ENCODE data around the gene ALG8. TPM values are rescaled to one million over a fixed set of nuclear protein-coding genes. Genes with fewer than 3 reads are reported as not detected.
A peak's percentile ranks its signal among the peaks of the same experiment; 100 is the strongest.
"Not testable (repeated sequence)": the region's sequence is repeated elsewhere in the genome, so short reads cannot be mapped to it uniquely, and the experiment has no call there.

ALG8 gene
- total and polyA plus RNA-seq, 12 donors = 9.6 to 69.1 (median 16.8) TPM

DNA sequence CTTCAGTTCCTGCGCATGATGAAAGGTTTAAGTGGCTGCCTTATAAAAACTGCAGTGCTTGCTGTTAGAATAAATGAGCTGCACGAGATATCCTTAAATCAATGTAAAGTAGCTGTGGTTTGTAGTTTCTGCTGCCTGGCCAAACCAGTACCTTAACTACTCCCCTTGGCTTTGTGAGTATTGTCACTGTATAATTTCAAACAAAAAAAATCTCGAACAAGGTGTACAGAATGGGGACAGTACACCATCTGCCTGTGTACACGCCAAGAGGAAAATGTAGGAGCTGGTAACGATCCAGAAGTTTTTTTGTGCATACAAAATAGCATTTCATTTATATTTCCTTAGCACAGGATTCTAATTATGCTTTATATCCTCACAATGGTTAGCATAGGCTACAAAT lies 39.2 kb downstream of the ALG8 start:
- H3K4me1 ChIP-seq = peaks cover 0 to 6% (median 0%) of the 10 kb centered on the region in 9 donors
- WGBS, 2 donors = 48 to 56% methylated on average over 5 of the region's 5 CpGs

DNA sequence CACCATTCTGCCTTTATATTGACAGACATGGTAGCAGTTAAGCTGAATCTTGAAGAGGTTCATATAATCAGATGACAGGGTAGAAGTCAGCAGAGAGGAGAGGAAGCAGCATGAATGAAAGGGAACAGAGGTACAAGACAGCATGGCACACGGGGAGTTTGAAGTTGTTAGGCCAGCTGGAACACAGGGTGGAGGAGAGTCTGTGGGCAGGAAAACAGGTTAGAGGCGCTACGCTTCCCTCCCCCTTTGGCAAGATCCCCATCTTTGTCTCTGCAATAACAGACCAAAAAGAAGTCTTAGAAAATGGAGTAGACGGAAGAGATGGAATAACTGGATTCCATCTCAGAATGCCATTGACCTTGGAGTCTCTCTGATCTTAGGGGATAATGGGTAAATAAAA lies 39.8 kb downstream of the ALG8 start:
- intact Hi-C loops (cut with DNase I) = loop anchor here in 1 of 10 donors (10.0 kb wide), 1 partner anchor 65 kb away; no protein-coding TSS in a partner anchor
- 64 to 82% methylated on average over 4 of the region's 4 CpGs for WGBS, 2 donors

More for the DNA sequence above, 39.2 kb downstream of the ALG8 start:
- intact Hi-C loops (cut with DNase I) = no loop called here
- no peak overlapping the region for H3K27ac ChIP-seq
- TF ChIP-seq, protein P1, sequence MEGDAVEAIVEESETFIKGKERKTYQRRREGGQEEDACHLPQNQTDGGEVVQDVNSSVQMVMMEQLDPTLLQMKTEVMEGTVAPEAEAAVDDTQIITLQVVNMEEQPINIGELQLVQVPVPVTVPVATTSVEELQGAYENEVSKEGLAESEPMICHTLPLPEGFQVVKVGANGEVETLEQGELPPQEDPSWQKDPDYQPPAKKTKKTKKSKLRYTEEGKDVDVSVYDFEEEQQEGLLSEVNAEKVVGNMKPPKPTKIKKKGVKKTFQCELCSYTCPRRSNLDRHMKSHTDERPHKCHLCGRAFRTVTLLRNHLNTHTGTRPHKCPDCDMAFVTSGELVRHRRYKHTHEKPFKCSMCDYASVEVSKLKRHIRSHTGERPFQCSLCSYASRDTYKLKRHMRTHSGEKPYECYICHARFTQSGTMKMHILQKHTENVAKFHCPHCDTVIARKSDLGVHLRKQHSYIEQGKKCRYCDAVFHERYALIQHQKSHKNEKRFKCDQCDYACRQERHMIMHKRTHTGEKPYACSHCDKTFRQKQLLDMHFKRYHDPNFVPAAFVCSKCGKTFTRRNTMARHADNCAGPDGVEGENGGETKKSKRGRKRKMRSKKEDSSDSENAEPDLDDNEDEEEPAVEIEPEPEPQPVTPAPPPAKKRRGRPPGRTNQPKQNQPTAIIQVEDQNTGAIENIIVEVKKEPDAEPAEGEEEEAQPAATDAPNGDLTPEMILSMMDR (IDR thresholded peaks at IDR 0.05) = no peak
- no peaks in the 10 kb centered on the region for H3K27me3 ChIP-seq
- peaks cover 0 to 73% (median 0%) of the 10 kb centered on the region in 9 donors for H3K36me3 ChIP-seq
- H3K4me3 ChIP-seq = no peak overlapping the region
- DNase-seq = no peak
- ATAC-seq = peak in 1 of 8 donors; percentile 47
- H3K9me3 ChIP-seq = no peaks in the 10 kb centered on the region

DNA sequence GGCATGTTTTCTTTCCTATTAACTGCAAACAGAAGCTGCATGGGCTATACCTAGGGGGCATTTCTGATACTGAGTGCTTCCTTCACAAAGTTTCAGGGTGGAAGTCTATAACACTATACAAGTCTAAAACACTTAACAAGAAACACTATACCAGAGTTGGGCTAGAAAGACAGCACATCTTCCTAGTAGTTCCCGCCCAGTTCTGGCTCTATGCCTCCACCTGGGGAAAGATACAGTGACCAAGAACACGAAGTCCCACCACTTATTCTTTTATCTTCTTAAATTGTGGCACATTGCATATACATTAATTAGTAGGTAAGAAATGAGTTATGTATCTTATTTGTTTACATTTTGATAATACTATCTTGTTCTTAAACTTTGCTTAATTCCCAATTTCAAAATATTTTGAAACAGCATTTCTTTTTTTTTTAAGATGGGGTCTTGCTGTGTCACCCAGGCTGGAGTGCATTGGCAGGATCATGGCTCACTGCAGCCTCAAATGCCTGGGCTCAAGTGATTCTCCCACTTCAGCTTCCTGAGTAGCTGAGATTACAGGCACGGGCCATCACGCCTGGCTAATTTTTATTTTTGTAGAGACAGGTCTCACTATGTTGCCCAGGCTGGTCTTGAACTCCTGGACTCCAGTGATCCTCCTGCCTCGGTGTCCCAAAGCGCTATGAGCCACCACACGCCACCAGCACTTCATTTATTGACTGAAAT lies 41.6 kb downstream of the ALG8 start:
- H3K9me3 ChIP-seq = no peaks in the 10 kb centered on the region
- peaks cover 0 to 69% (median 0%) of the 10 kb centered on the region in 9 donors for H3K36me3 ChIP-seq
- TF ChIP-seq, protein P1 (IDR thresholded peaks at IDR 0.05) = no peak
- no peaks in the 10 kb centered on the region for H3K27me3 ChIP-seq
- DNase-seq (no peak), ATAC-seq (no peak)
- H3K4me3 ChIP-seq = no peak overlapping the region
- 79 to 84% methylated on average over 7 of the region's 7 CpGs for WGBS, 2 donors
- peaks cover 0 to 6% (median 0%) of the 10 kb centered on the region in 9 donors for H3K4me1 ChIP-seq
- intact Hi-C loops (cut with DNase I) = loop anchor here in 1 of 10 donors (10.0 kb wide), 1 partner anchor 63 kb away; no protein-coding TSS in a partner anchor
- H3K27ac ChIP-seq = no peak overlapping the region

More for the DNA sequence above, 39.8 kb downstream of the ALG8 start:
- no peaks in the 10 kb centered on the region for H3K9me3 ChIP-seq
- no peak for DNase-seq
- no peak overlapping the region for H3K4me3 ChIP-seq
- TF ChIP-seq, protein P1 (IDR thresholded peaks at IDR 0.05) = no peak
- peaks cover 0 to 6% (median 0%) of the 10 kb centered on the region in 9 donors for H3K4me1 ChIP-seq
- peaks cover 0 to 74% (median 0%) of the 10 kb centered on the region in 9 donors for H3K36me3 ChIP-seq
- H3K27me3 ChIP-seq = no peaks in the 10 kb centered on the region
- peak in 1 of 8 donors; percentile 41 for ATAC-seq
- no peak overlapping the region for H3K27ac ChIP-seq

DNA sequence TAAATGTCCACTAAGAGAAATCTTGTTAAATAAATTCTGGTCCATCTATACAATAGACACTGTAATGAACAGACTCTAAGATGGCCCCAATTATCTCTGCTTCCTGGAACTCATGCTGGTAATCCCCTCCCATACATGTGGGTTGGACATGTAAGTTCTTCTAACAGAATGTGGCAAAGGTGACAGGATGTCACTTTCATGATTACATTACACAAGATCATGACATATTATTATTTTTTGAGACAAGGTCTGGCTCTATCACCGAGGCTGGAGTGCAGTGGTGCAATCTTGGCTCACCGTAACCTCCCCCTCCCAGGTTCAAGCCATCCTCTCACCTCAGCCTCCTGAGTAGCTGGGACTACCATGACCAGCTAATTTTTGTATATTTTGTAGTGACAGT lies 45.2 kb downstream of the ALG8 start:
- H3K4me3 ChIP-seq = no peak overlapping the region
- WGBS, 2 donors = 90 to 96% methylated on average over 2 of the region's 2 CpGs
- H3K27ac ChIP-seq = no peak overlapping the region
- peaks cover 0 to 37% (median 0%) of the 10 kb centered on the region in 9 donors for H3K36me3 ChIP-seq
- intact Hi-C loops (cut with DNase I) = loop anchor here in 1 of 10 donors (10.0 kb wide), 1 partner anchor 59 kb away; no protein-coding TSS in a partner anchor
- ATAC-seq (no peak), DNase-seq (no peak)
- peaks cover 0 to 6% (median 0%) of the 10 kb centered on the region in 9 donors for H3K4me1 ChIP-seq
- no peaks in the 10 kb centered on the region for H3K27me3 ChIP-seq
- TF ChIP-seq, protein P1 (IDR thresholded peaks at IDR 0.05) = no peak
- H3K9me3 ChIP-seq = no peaks in the 10 kb centered on the region

DNA sequence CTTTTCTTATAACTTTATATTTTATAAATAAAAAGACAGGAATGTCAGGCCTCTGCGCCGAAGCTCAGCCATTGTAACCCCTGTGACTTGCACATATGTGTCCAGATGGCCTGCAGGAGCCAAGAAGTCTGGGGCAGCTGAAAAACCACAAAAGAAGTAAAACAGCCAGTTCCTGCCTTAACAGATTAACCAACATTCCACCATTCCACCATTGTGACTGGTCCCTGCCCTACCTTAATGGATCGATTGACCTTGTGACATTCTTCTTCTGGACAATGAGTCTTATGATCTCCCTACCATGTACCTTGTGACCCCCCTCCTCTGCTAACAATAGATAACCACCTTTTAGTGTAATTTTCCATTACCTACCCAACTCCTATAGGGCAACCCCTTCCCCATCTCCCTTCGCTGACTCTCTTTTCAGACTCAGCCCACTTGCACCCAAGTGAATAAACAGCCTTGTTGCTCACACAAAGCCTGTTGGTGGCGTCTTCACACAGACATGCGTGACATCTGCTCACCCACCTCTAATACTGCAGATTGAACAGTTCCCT lies 52.8 kb downstream of the ALG8 start:
- H3K9me3 ChIP-seq; H3K4me1 ChIP-seq; ATAC-seq; intact Hi-C loops (cut with DNase I); H3K27me3 ChIP-seq; DNase-seq; H3K36me3 ChIP-seq; H3K27ac ChIP-seq; H3K4me3 ChIP-seq: not testable (repeated sequence)
- WGBS, 2 donors = 85 to 88% methylated on average over 6 of the region's 6 CpGs
